GM19023 (cell line): ENCODE data around the gene SYPL1.
A peak's percentile ranks its signal among the peaks of the same experiment; 100 is the strongest.

ENCODE experiments used
- ATAC-seq: cut with Tn5 transposase; IDR thresholded peaks from one replicate; pipeline ENCODE4 v1.9.1; 2021; ENCODE audit warnings: mild to moderate bottlenecking, moderate library complexity; ENCODE audit not compliant: unreplicated experiment

The SYPL1 gene

GRCh38 chr7:106068986-106069385 lies 43.1 kb downstream of the SYPL1 start:
- ATAC-seq, result no peak

DNA sequence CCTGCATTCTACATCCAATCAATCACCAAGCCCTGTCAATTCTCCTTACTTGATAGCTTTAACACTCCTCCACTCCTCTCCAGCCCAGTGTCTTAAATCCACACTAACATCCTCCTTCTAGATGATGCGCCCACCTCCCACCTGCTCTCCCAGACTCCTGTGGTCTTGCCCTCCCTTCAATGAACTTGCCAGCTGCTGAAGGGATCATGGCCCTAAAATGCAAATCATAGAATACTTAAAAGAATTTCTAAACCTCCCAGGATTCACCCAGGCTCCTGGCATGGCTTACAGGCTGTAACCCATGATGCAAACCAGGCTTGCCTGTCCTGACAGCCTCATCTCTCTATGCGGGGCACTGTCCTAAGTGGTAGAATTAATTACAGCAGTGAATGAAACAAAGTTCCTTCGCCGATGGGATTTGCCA lies 43.6 kb downstream of the SYPL1 start:
- ATAC-seq, result no peak

GRCh38 chr7:106067678-106068077 lies 44.4 kb downstream of the SYPL1 start:
- no peak for ATAC-seq

DNA sequence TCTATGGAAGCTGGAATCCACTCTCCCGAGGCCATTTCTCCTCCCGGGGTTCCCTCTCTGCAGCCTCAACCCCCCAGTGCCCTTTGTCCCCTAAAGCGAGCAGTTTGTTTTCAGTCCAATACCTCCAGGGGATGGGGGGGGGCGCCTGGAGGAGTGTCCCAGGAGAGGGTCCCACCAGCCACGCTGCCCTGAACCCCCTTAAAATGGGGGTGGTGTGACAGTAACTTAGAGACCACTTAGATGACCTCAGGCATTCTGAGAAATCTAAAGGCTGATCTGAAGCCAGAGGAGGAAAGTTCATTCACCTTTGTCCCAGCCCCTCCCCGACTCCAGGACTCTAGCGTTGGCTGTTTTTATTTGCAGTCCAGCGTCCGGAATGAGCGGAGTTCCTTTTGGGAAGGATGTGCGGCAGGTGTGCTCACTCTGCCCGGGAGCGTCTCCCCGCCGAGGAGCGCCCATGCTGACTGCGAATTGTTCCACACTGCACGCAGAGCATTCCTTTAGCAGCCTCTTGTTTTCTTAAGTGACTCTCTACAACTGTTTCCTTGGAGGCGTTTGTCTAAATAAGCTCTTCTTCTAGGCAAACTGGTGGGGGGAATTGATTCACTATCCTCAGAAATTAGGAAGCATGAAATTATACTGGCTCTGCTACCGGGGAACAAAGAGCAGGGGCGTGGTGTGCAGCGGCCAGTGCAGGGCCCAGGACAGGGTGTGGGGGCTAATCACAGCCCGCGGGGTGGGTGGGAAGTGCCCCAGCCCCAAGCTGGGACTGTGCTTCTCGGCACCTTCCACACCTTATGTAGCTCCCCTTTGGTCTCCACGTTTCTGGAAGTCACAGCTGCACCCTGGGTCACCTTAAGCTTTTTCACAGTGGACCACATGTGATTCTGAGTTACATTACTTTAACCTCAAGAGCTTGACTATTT lies 46.3 kb downstream of the SYPL1 start:
- no peak for ATAC-seq

DNA sequence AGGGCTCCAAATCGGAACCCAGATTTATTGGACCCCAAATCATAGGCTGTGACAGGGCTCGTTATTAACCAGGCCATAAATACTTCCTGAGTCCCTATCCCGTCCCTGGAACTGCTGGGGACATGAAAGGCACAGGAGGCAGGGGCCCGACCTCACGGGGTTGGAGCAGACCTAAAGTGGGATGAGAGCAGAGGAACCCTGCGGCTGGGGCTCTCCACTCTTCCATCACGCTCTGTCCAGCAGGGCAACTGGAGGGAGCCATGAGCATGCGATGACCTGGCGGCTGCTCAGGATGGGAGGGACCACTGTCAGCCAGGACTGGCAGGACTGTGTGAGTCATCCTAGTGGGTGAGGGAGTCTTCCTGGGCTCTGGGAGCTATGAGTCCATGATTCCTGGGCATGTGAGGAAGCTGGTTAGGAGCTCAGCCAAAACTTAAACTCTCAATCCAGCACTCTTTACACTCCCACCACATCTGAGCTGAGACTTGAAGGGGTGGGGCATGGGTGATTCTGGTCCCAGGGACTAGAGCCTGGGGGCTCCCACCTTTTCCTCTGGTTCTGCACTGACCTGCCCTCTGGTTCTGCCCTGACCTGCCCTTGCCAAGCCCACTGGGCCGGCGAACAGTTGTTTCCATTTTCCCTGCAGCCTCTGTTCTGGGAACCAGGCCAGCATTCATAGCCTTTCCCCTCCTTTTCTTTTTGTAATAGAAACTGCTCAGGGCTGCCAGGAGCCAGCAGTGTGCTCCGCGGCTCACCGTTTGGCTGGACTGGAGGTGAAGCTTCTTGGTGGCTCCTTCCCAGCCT lies 47.1 kb downstream of the SYPL1 start:
- ATAC-seq, result no peak

- no peak for ATAC-seq
These were observed 47.8 kb downstream of the SYPL1 start for GRCh38 chr7:106064316-106064715.

DNA sequence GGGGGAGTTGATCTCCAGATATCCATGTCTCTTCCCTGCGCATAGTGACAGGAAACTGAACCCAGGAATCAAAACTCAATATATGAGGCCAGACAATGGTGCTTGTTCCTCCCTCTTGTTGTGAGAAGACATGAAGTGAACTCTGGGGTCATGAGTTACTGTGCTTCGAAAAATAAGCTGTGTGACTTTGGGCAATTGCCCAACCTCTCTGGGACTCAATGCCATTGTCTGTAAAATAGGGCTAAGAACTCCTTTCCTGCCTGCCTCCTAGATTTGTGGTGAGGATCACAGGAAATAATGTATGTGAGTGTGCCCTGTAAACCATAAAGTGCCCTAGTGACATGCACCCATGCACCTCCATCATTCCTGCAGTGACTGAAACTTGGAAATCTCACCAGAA lies 48.4 kb downstream of the SYPL1 start:
- ATAC-seq, result no peak

DNA sequence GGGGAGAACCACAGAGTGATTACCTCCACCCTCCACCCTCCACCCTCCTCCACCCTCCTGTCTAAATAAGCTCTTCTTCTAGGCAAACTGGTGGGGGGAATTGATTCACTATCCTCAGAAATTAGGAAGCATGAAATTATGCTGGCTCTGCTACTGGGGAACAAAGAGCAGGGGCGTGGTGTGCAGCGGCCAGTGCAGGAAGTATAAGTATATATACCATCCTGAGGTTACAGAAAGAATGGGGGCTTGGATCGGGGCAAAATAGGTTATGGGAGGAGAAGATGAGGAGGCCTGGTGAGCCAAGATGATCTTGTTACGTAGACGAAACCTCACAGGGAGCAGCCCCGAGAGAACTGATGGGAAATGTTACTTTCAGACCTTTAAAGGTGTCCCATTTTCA lies 49.1 kb downstream of the SYPL1 start:
- no peak for ATAC-seq

DNA sequence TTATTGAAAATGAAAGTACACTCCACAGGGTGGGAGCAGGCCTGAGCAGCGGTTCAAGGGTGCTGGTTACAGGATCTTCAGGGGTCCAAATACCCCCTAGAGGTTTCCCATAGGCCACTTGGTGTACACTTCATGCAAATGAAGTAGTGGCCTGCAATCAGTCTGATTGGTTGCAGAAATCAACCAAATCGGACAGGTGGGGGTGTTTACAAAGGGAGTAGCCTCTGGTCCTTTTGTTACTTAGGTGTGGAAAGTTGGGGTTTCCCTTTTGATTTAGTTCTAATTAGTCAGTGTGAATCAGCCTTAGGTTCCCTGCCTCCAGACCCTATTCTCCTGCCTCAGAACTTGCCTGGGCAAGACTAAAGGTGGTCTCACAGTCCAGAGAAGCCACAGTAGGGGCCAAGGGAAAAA lies 49.6 kb downstream of the SYPL1 start:
- no peak for ATAC-seq

GRCh38 chr7:106062006-106062405 lies 50.1 kb downstream of the SYPL1 start:
- no peak for ATAC-seq

GRCh38 chr7:106061301-106061979 lies 50.7 kb downstream of the SYPL1 start:
- peak; percentile 39 for ATAC-seq

DNA sequence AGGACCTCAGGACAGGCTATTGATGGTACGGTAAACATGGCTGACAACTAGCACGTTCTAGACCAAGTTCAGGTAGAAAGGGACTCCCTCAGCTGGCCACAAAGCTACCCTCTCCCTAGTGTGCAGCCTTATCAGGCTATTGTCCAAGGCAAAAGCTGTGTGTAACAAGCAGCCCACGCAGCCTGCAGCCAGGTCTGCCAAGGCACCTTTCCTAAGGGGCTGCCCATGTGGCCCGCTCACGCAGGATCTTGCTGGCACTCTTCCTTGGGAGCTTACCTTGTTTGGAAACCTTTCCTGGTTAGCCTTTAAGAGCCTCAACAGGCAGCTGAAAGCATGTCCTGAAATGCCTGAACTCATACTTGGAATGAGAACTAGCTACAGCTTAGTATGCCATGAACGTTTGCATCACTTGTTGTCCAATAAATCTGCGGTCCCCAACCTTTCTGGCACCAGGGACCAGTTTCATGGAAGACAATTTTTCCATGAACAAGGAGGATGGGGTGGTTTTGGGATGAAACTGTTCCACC lies 51.7 kb downstream of the SYPL1 start:
- no peak for ATAC-seq

DNA sequence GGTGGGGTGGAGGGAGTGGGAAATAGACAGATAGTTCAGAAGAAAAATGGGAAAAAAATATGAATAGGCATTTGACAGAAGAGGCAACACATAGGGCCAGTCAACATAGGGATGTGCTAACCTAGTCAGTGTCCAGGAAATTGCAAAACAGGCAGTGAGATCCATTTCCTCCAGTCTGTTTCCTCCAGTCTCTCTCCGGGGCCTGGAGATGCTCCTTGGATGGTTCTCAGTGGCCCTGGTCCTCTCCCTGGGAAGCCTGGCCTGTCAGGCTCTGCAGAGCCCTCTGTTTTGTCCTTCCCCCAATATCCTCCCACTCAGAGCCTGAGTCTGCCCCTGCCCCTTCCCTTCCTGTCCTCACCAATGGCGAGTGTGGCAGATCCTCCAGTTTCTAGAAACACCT lies 52.6 kb downstream of the SYPL1 start:
- ATAC-seq, result no peak

DNA sequence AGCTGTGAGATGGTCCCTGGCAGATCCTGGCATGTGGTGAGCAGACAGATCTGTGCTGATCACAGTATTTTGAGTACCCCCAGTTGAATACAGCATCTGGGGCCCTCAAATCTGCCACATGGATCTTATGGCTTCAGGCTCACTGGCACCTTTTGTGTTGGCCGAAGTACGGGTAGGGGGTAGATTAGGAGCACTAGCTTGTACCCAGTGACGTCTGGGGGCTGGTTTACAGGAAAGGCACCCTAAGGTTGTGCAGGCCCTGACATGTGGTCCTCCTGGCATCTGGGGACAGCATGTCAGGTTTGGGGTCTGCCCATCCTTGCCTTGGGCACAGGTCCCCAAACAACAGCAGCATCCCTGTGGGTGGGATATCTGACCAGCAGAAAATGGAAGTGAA lies 53.2 kb downstream of the SYPL1 start:
- ATAC-seq, result no peak

GRCh38 chr7:106057962-106058927 lies 53.9 kb downstream of the SYPL1 start:
- ATAC-seq, result peak; percentile 47

- no peak for ATAC-seq
These were observed 54.7 kb downstream of the SYPL1 start for GRCh38 chr7:106057204-106057961.

DNA sequence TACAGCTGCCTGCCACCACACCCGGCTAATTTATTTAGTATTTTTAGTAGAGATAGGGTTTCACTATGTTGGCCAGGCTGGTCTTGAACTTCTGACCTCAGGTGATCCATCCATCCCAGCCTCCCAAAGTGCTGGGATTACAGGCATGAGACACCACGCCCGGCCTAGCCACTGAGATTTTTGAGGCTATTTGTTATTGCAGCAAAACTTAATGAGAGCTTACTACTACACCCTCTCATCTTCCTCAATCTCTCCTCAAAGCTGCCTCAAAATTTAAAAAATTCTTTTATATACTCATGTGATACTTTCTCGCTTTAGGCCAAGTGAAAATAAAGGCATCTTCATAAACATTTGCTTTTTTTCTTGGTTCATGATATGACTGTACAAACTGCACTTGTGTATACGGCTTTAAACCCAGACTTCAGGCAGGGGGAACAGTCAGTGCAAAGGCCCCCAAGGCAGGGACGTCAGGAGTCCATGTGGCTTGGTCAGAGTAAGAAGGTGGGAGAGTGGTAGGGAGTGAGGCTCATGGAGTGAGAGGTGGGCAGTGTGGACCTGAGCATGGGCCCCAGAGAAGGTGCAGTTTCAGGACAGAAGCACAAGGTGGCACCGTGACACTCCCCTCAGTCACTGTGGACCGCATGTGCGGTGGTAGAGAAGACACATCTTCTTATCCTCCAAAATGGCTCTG lies 55.5 kb downstream of the SYPL1 start:
- peak; percentile 50 for ATAC-seq

- no peak for ATAC-seq
These were observed 57.1 kb downstream of the SYPL1 start for GRCh38 chr7:106054971-106055532.
